H1 (cell line): ENCODE measurements around the gene TFG. TPM values are rescaled to one million over a fixed set of nuclear protein-coding genes. Genes with fewer than 3 reads are reported as not detected.

Experiments used
- CTCF ChIA-PET: fragments of 300-600 bp; sonication (Branson Sonifier 250); formaldehyde crosslinking; loops from one replicate; lab custom pipeline; 2021; ENCODE audit not compliant: partially characterized antibody; lab: Charles Lee
- POLR2A ChIA-PET: fragments of 300-600 bp; sonication (Branson Sonifier 250); formaldehyde crosslinking; loops from one replicate; lab custom pipeline; 2021; ENCODE audit warnings: inconsistent platforms; ENCODE audit not compliant: partially characterized antibody; lab: Charles Lee
- DNase-seq, 2 experiments: peaks; one replicate each; pipeline versions ENCODE4 v3.0.0 to v3.0.0-alpha.2; 2010 to 2022; ENCODE audit warnings: low spot score in 2 of 2, low read depth in 1 of 2, mixed read lengths in 1 of 2
- FAIRE-seq: peaks from 2 replicates; lab custom pipeline; 2011; peaks lifted over from hg19 to GRCh38; lab: Jason Lieb, UNC
- H2AFZ ChIP-seq: 2 replicates; pipeline ENCODE4 v1.8.1; 2012; ENCODE audit warnings: low read length, inconsistent platforms
- H2AK5ac ChIP-seq: 2 replicates; pipeline ENCODE4 v1.6.1; 2013; ENCODE audit warnings: low read depth, low read length
- H2BK120ac ChIP-seq: replicated peaks from 2 replicates; pipeline ENCODE3; 2013; ENCODE audit warnings: low read depth, low read length, inconsistent platforms
- H2BK12ac ChIP-seq: 2 replicates; pipeline ENCODE4 v1.6.1; 2013; ENCODE audit warnings: low read depth, low read length
- H2BK15ac ChIP-seq: 2 replicates; pipeline ENCODE4 v1.6.1; 2013; ENCODE audit warnings: low read length
- H2BK20ac ChIP-seq: 2 replicates; pipeline ENCODE4 v1.6.1; 2013; ENCODE audit warnings: low read length
- H2BK5ac ChIP-seq: 2 replicates; pipeline ENCODE4 v1.6.1; 2013; ENCODE audit warnings: low read depth, low read length
- H3K14ac ChIP-seq: 2 replicates; pipeline ENCODE4 v1.6.1; 2013; ENCODE audit warnings: inconsistent platforms; ENCODE audit not compliant: insufficient read length
- H3K18ac ChIP-seq: 2 replicates; pipeline ENCODE4 v1.6.1; 2013; ENCODE audit warnings: low read length; ENCODE audit errors: extremely low read depth
- H3K23ac ChIP-seq: 2 replicates; pipeline ENCODE4 v1.6.1; 2013; ENCODE audit warnings: inconsistent platforms; ENCODE audit not compliant: insufficient read length
- H3K23me2 ChIP-seq: 2 replicates; pipeline ENCODE4 v1.6.1; 2013; ENCODE audit warnings: low read depth, low read length
- H3K27ac ChIP-seq: 2 replicates; pipeline ENCODE4 v1.6.1; 2011; ENCODE audit warnings: low read depth, low read length, inconsistent platforms
- H3K27me3 ChIP-seq, 4 experiments: replicated peaks in 1 of 4; 1 replicate in 1 of 4; 2 replicates in 3 of 4; pipeline versions ENCODE4 v1.6.1 to v1.8.1; 2011 to 2013; ENCODE audit warnings: low read length in 3 of 4, mild to moderate bottlenecking in 3 of 4, inconsistent platforms in 2 of 4, mixed read lengths in 2 of 4, moderate library complexity in 1 of 4; ENCODE audit not compliant: control insufficient read depth in 3 of 4, insufficient read depth in 3 of 4; ENCODE audit errors: extremely low read depth in 1 of 4
- H3K36me3 ChIP-seq, 4 experiments: 2 replicates each; pipeline versions ENCODE4 v1.6.1 to v1.8.1; 2011 to 2013; ENCODE audit warnings: mild to moderate bottlenecking in 4 of 4, low read length in 3 of 4, moderate library complexity in 2 of 4, control low read depth in 1 of 4, inconsistent platforms in 1 of 4; ENCODE audit not compliant: insufficient read depth in 4 of 4, control insufficient read depth in 2 of 4
- H3K4ac ChIP-seq: replicated peaks from 2 replicates; pipeline ENCODE3; 2013; ENCODE audit warnings: low read length, low read depth, mixed read lengths, inconsistent platforms; ENCODE audit not compliant: insufficient read length
- H3K4me1 ChIP-seq, 4 experiments: replicated peaks in 1 of 4; 1 replicate in 1 of 4; 2 replicates in 3 of 4; pipeline versions ENCODE4 v1.6.1 to v1.8.1; 2011 to 2013; ENCODE audit warnings: low read length in 3 of 4, inconsistent platforms in 2 of 4, mixed read lengths in 1 of 4; ENCODE audit not compliant: insufficient read depth in 4 of 4, control insufficient read depth in 3 of 4
- H3K4me2 ChIP-seq, 2 experiments: 2 replicates each; pipeline versions ENCODE4 v1.6.1 to v1.8.1; 2011 to 2013; ENCODE audit warnings: low read depth in 2 of 2, low read length in 2 of 2, control low read depth in 1 of 2, inconsistent platforms in 1 of 2, mild to moderate bottlenecking in 1 of 2; ENCODE audit not compliant: insufficient read depth in 1 of 2
- H3K4me3 ChIP-seq, 4 experiments: fragments of 200-600, 300-600 bp in 1 of 4; sonication (generic), shearing (Covaris generic), sonication (Bioruptor Twin) in 1 of 4; 2 replicates each; pipeline versions ENCODE4 v1.5.1 to v1.8.1; 2011 to 2016; ENCODE audit warnings: low read length in 4 of 4, low read depth in 3 of 4, control low read depth in 2 of 4, inconsistent platforms in 2 of 4, mild to moderate bottlenecking in 2 of 4, mixed read lengths in 1 of 4, moderate library complexity in 1 of 4; ENCODE audit not compliant: insufficient read depth in 2 of 4; ENCODE audit errors: extremely low read depth in 1 of 4
- H3K56ac ChIP-seq: replicated peaks from 2 replicates; pipeline ENCODE3; 2013; ENCODE audit warnings: low read depth, mild to moderate bottlenecking, mixed read lengths, low read length, inconsistent platforms; ENCODE audit not compliant: insufficient read length
- H3K79me1 ChIP-seq: 2 replicates; pipeline ENCODE4 v1.6.1; 2013; ENCODE audit warnings: low read depth, low read length, control low read depth
- H3K79me2 ChIP-seq, 2 experiments: 2 replicates each; pipeline versions ENCODE4 v1.6.1 to v1.8.1; 2012 to 2013; ENCODE audit warnings: low read length in 2 of 2, mild to moderate bottlenecking in 2 of 2, inconsistent platforms in 1 of 2; ENCODE audit not compliant: insufficient read depth in 2 of 2, control insufficient read depth in 1 of 2
- H3K9ac ChIP-seq, 4 experiments: replicated peaks in 1 of 4; 1 replicate in 1 of 4; 2 replicates in 3 of 4; pipeline versions ENCODE4 v1.6.1 to v1.8.1; 2011 to 2013; ENCODE audit warnings: low read depth in 3 of 4, low read length in 3 of 4, control low read depth in 2 of 4, mild to moderate bottlenecking in 2 of 4, moderate library complexity in 2 of 4, inconsistent platforms in 1 of 4; ENCODE audit errors: extremely low read depth in 1 of 4
- H3K9me3 ChIP-seq, 2 experiments: 2 replicates each; pipeline versions ENCODE4 v1.6.1 to v1.8.1; 2012 to 2013; ENCODE audit warnings: mild to moderate bottlenecking in 2 of 2, moderate library complexity in 2 of 2, control low read depth in 1 of 2, inconsistent platforms in 1 of 2, low read depth in 1 of 2, low read length in 1 of 2, mixed read lengths in 1 of 2; ENCODE audit not compliant: insufficient read depth in 2 of 2
- H4K20me1 ChIP-seq, 2 experiments: replicated peaks in 1 of 2; 2 replicates each; pipeline versions ENCODE3 to v1.8.1; 2011 to 2013; ENCODE audit warnings: inconsistent platforms in 2 of 2, low read length in 2 of 2, mild to moderate bottlenecking in 1 of 2; ENCODE audit not compliant: insufficient read depth in 2 of 2, control insufficient read depth in 1 of 2
- H4K5ac ChIP-seq: 2 replicates; pipeline ENCODE4 v1.6.1; 2013; ENCODE audit warnings: low read length, low read depth, mixed read lengths, inconsistent platforms; ENCODE audit not compliant: insufficient read length
- H4K8ac ChIP-seq: 2 replicates; pipeline ENCODE4 v1.8.0; 2013; ENCODE audit warnings: mild to moderate bottlenecking, moderate library complexity, low read length, inconsistent platforms; ENCODE audit not compliant: insufficient read depth; ENCODE audit errors: extremely low read depth
- H4K91ac ChIP-seq: replicated peaks from 2 replicates; pipeline ENCODE3; 2013; ENCODE audit warnings: low read length, mixed read lengths, inconsistent platforms; ENCODE audit not compliant: insufficient read length
- BCL11A ChIP-seq, 2 experiments: IDR thresholded peaks; one replicate each; pipeline ENCODE4 v1.6.1; 2011; ENCODE audit warnings: low read depth in 2 of 2, low read length in 2 of 2, mild to moderate bottlenecking in 2 of 2
- CBX5 ChIP-seq: fragments of 300-800, 300-1000 bp; sonication (generic); IDR thresholded peaks from 2 replicates; pipeline ENCODE4 v1.7.1; 2016; ENCODE audit warnings: antibody characterized with exemption, low read length, low read depth
- CREB1 ChIP-seq: IDR thresholded peaks from 2 replicates; pipeline ENCODE4 v1.6.1; 2012; ENCODE audit warnings: inconsistent platforms
- CTBP2 ChIP-seq: IDR thresholded peaks from 2 replicates; pipeline ENCODE4 v1.7.0; 2011; ENCODE audit warnings: borderline replicate concordance, mild to moderate bottlenecking, moderate library complexity, mixed read lengths, low read length; ENCODE audit not compliant: insufficient read depth, insufficient read length
- EZH2 ChIP-seq: fragments of 200-600 bp; sonication (generic); IDR thresholded peaks from 2 replicates; pipeline ENCODE4 v1.7.1; 2012; ENCODE audit warnings: low read depth, mild to moderate bottlenecking, moderate library complexity, low read length, inconsistent platforms; ENCODE audit not compliant: severe bottlenecking
- HDAC6 ChIP-seq: IDR thresholded peaks from one replicate; pipeline ENCODE4 v1.7.1; 2012; ENCODE audit warnings: low read depth, mild to moderate bottlenecking, inconsistent platforms, low read length, moderate library complexity
- MAFK ChIP-seq: IDR thresholded peaks from 2 replicates; pipeline ENCODE4 v1.6.1; 2012; ENCODE audit warnings: low read depth, mild to moderate bottlenecking, improper control_type of control experiment, low read length
- POU5F1 ChIP-seq: IDR thresholded peaks from 2 replicates; pipeline ENCODE4 v1.6.1; 2011; ENCODE audit warnings: low read depth, mild to moderate bottlenecking, low read length, moderate library complexity
- RNF2 ChIP-seq: fragments of 200-900, 300-1000 bp; sonication (generic); IDR thresholded peaks from 2 replicates; pipeline ENCODE4 v1.7.1; 2016; ENCODE audit warnings: borderline replicate concordance, low read depth, mild to moderate bottlenecking, antibody characterized with exemption, low read length; ENCODE audit not compliant: poor library complexity, severe bottlenecking; ENCODE audit errors: missing control alignments
- SIN3A ChIP-seq, 2 experiments: IDR thresholded peaks in 1 of 2; conservative IDR thresholded peaks in 1 of 2; 2 replicates each; pipeline ENCODE4 v1.6.1; 2011 to 2012; ENCODE audit warnings: low read length in 2 of 2, improper control_type of control experiment in 1 of 2, low read depth in 1 of 2, mild to moderate bottlenecking in 1 of 2
- SRF ChIP-seq: IDR thresholded peaks from 2 replicates; pipeline ENCODE4 v1.6.1; 2011; ENCODE audit warnings: mild to moderate bottlenecking, low read depth, low read length, moderate library complexity
- SUZ12 ChIP-seq: fragments of 200-600 bp; sonication (generic); IDR thresholded peaks from 2 replicates; pipeline ENCODE4 v1.6.1; 2012; ENCODE audit warnings: mild to moderate bottlenecking, inconsistent platforms, low read length, moderate library complexity, mixed read lengths
- TAF7 ChIP-seq: optimal IDR thresholded peaks from 2 replicates; pipeline ENCODE3; 2011; ENCODE audit warnings: low read depth, mild to moderate bottlenecking, inconsistent platforms, low read length, moderate library complexity, borderline replicate concordance
- WGBS, 2 experiments: shearing (Covaris generic) in 1 of 2; methylation state at CpG; one replicate each; pipeline versions ENCODE4 v1.1.6 to v1.1.7; 2013 to 2015; ENCODE audit warnings: low lambda C conversion rate in 2 of 2, mixed read lengths in 2 of 2, inconsistent platforms in 1 of 2, low coverage in 1 of 2, missing lambda C conversion rate in 1 of 2; ENCODE audit not compliant: insufficient replicate concordance in 2 of 2, insufficient coverage in 1 of 2, insufficient read length in 1 of 2; ENCODE audit errors: extremely low coverage in 1 of 2, missing lambda C conversion rate in 1 of 2; 5-methylcytosine and 5-hydroxymethylcytosine counted together
- polyA plus RNA-seq, 7 experiments: library from polyadenylated mRNA; depleted of rRNA in 3 of 7; stranded (reverse) in 5 of 7; unstranded in 2 of 7; fragments of >200 nt in 5 of 7; fragments of 200-250 nt in 2 of 7; gene quantifications; 1 replicate in 5 of 7; 2 replicates in 1 of 7; 4 replicates in 1 of 7; pipeline versions ENCODE4 v1.2.1 to v1.2.3, GENCODE V29; 2011 to 2013; ENCODE audit warnings: missing spikeins in 2 of 7, mixed read lengths in 2 of 7
- total RNA-seq: library from RNA; stranded (reverse); fragmentation: NEBNext Ultra II Directional; extraction: Animal tissue kit (Norgen Biotek cat#: 25700); gene quantifications from 2 replicates; pipeline ENCODE4 v1.2.1, GENCODE V29; 2021
- TF ChIP-seq, protein P1 (sequence below): IDR thresholded peaks from 2 replicates; pipeline ENCODE4 v1.6.1; 2012; ENCODE audit warnings: inconsistent platforms

TFG gene
- total and polyA plus RNA-seq, 2 of the 8 experiments (the other 6 are each of a cell fraction or from before 2014, with no cell fraction given) = 81.9 to 98.4 TPM

DNA sequence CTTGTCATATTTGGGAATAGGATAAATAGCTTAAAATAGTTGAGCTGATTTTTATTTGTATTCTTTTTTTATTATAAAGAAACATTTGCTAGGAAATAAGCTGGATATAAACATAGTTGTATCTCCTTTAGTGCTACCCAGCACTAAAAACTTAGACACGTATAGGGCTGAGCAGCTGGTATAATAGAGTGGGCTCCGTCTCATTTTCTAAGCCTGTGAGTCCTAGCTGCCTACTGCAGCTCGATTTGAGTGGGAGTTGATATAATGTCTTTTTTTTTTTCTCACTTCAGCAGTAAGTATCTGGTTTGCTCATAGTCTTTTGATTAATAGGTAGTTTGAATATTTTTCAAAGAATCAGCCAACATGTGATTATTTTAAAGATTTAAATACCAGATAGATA, 34.2 kb downstream of the TFG start:
- H3K18ac ChIP-seq = no peak overlapping the region
- H3K14ac ChIP-seq = no peak overlapping the region
- H3K4me1 ChIP-seq = no peaks in the 10 kb centered on the region
- H2BK20ac ChIP-seq = no peak overlapping the region
- DNase-seq = no peak
- no peaks in the 10 kb centered on the region for H3K27me3 ChIP-seq
- H3K4ac ChIP-seq = no peak overlapping the region
- WGBS, 2 experiments = 90% methylated on average over 3 of the region's 3 CpGs; no CpG with 5 or more reads in 1 of the 2 experiments
- no peaks in the 10 kb centered on the region for H3K9me3 ChIP-seq
- CTCF ChIA-PET = interaction anchor here (0.7 to 2.0 kb wide), 4 partner anchors 9 to 53 kb away, joined by 3 to 6 read pairs (median 4); no protein-coding TSS in a partner anchor
- H2BK5ac ChIP-seq = no peak overlapping the region
- H2BK12ac ChIP-seq = no peak overlapping the region
- no peak for FAIRE-seq
- H3K36me3 ChIP-seq = peaks cover 7 to 63% (median 24%) of the 10 kb centered on the region in 4 experiments
- H3K23me2 ChIP-seq = no peaks in the 10 kb centered on the region
- H3K4me2 ChIP-seq = no peak overlapping the region
- H4K8ac ChIP-seq = no peak overlapping the region
- no peak overlapping the region for H3K9ac ChIP-seq
- H2BK120ac ChIP-seq = no peak overlapping the region
- no peak overlapping the region for H3K56ac ChIP-seq
- H2BK15ac ChIP-seq = no peak overlapping the region
- no peak overlapping the region for H3K23ac ChIP-seq
- no peak overlapping the region for H2AK5ac ChIP-seq
- no peak overlapping the region for H2AFZ ChIP-seq
- no peaks in the 10 kb centered on the region for H4K20me1 ChIP-seq
- H3K79me1 ChIP-seq = no peaks in the 10 kb centered on the region; the same call in 1 of the 2 replicates
- H3K79me2 ChIP-seq = no peaks in the 10 kb centered on the region
- H4K5ac ChIP-seq = no peak overlapping the region
- no peak overlapping the region for H4K91ac ChIP-seq
- POLR2A ChIA-PET = no interaction called here
- no peak overlapping the region for H3K27ac ChIP-seq
- H3K4me3 ChIP-seq = no peak overlapping the region
- TF ChIP-seq SRF (no peak), BCL11A (IDR thresholded peaks at IDR 0.05; ENCODE audit: low read depth in 2 of 2, low read length in 2 of 2) (no peak), SUZ12 (no peak), MAFK (no peak), CBX5 (no peak), CREB1 (no peak), TAF7 (no peak), HDAC6 (no peak), CTBP2 (no peak), POU5F1 (no peak), SIN3A (conservative IDR thresholded peaks at IDR 0.05 in 1 of 2, IDR thresholded peaks at IDR 0.05 in 1 of 2; ENCODE audit: low read depth in 1 of 2, low read length in 2 of 2) (no peak), EZH2 (no peak), RNF2 (no peak)
- TF ChIP-seq, protein P1, sequence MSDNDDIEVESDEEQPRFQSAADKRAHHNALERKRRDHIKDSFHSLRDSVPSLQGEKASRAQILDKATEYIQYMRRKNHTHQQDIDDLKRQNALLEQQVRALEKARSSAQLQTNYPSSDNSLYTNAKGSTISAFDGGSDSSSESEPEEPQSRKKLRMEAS = no peak
